ENCODE measurements around the gene CCNL2.

The CCNL2 gene

DNA sequence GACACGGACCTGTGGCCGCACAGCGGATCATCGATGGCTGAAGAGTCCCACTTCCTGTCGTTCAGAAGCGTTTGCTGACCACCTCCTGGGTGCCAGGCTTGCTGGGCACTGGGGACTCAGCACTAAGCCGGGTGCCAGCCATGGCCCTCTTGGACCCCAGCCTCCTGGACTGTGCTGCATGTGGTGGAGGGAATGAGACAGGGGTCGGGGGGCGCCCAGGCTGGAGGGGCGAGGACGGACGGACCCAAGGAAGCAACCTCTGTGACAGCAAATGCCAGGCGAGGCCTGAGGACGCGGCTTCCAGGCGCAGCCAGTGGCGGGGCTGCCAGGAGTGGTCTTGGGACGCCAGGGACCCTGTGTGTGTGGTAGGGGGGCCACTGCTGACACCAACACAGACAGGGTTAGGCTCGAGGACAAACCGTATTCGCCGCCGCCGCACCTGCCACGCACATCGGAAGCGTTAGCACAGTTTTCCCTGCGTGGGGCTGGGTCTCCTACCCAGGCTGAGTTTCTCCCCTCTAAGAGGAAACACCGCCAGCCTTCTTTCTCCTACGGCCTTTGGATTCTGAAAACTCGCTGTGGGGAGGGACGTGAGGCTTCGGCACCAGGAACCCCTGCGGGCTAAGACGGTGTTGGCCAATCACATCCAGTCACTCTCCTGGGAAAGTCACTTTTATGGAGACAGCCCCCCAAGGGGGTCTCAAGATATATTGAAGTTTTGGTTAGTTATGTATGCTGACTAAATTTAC is 37.7 kb downstream of the CCNL2 start:
- Histone ChIP-seq H3K27ac (ENCODE audit: low read depth, low read length) (peak overlapping the region; percentile 43), H3K9ac (ENCODE audit: low read length) (no peak overlapping the region), H3K36me3 (ENCODE audit: insufficient read depth, low read length) (no peaks in the 10 kb centered on the region), H3K4me3 (ENCODE audit: low read depth in 1 of 2, low read length in 2 of 2) (no peak overlapping the region), H3K4me1 (ENCODE audit: insufficient read depth, low read length) (peaks cover 36% of the 10 kb centered on the region), H3K27me3 (ENCODE audit: control insufficient read depth in 1 of 2, insufficient read depth in 2 of 2, low read length in 2 of 2) (peaks cover 0 to 4% of the 10 kb centered on the region in 2 donors), H3K9me3 (ENCODE audit: low read length) (no peaks in the 10 kb centered on the region)

DNA sequence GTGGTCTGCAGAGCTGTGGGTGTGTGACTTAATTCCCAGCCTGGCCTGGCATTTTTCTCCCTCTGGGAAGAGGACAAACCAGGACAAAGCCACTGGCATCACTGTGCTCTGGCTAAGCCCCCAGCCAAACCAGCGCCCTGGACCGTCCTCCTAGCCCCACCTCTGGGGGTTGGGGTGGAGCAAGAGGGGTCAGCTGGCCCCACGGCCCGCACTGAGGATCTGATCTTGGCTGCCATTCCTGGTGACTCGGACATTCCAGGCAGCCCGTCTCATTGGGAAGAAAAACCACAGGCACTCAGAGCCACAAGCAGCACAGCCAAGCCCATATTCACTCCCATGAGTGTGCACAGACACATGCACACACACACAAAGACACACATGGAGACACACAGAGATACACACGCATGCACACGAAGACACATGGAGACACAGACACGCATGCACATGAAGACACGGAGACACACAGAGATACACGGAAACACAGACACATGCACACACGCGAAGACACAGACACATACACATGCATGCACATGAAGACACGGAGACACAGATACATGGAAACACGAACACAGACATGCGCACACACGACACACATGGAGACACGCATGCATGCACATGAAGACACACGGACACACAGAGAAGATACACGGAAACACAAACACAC is 38.5 kb downstream of the CCNL2 start:
- H3K9ac ChIP-seq (ENCODE audit: low read length), result no peak overlapping the region
- peak overlapping the region; percentile 46 for H3K27ac ChIP-seq (ENCODE audit: low read depth, low read length)
- H3K36me3 ChIP-seq (ENCODE audit: insufficient read depth, low read length), result no peaks in the 10 kb centered on the region
- H3K9me3 ChIP-seq (ENCODE audit: low read length), result no peaks in the 10 kb centered on the region
- peaks cover 36% of the 10 kb centered on the region for H3K4me1 ChIP-seq (ENCODE audit: insufficient read depth, low read length)
- H3K4me3 ChIP-seq (ENCODE audit: low read depth in 1 of 2, low read length in 2 of 2), result no peak overlapping the region
- peaks cover 0 to 4% of the 10 kb centered on the region in 2 donors for H3K27me3 ChIP-seq (ENCODE audit: control insufficient read depth in 1 of 2, insufficient read depth in 2 of 2, low read length in 2 of 2)

DNA sequence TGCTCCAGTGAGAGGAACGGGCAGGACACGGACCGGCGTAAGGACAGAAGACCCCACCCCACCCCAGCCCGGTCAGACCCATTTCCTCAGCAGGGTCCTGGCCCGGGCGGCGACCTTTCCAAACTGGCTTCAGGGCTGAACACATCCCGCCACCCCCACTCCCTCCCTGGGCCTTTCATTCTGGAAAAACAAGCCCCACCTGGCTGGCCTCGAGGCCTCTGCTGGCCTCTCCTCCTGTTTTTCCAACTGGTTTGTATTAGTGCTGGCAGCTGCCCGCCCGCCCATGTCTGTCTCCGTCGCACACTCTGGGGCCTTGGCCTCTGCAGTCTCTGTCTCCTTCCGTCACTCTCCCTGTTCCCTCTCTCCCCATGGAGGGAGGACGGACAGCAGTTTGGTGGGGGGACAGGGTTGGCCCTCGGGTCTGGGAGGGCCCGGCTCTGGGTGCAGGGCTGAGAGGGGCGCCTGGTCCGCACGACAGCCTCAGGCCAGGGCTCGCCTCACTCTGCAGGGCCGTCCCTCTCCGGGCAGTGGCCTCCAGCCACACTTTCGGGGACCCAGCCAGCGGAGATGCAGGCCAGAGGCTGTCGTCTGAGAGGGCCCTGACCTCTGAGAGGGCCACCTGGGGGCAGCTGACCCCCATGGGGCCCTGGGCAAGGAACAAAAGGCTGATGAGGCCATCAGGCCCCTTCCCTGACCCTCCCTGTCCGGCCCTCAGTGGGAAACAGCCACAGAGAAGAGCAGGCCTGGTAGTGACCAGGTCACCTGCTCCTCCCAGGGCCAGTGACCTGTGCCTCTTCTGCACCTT is 39.3 kb downstream of the CCNL2 start:
- Histone ChIP-seq H3K4me1 (ENCODE audit: insufficient read depth, low read length) (peaks cover 36% of the 10 kb centered on the region), H3K27me3 (ENCODE audit: control insufficient read depth in 1 of 2, insufficient read depth in 2 of 2, low read length in 2 of 2) (peaks cover 0 to 4% of the 10 kb centered on the region in 2 donors), H3K36me3 (ENCODE audit: insufficient read depth, low read length) (no peaks in the 10 kb centered on the region), H3K9me3 (ENCODE audit: low read length) (no peaks in the 10 kb centered on the region), H3K27ac (ENCODE audit: low read depth, low read length) (peak overlapping the region; percentile 46), H3K4me3 (ENCODE audit: low read depth in 1 of 2, low read length in 2 of 2) (no peak overlapping the region), H3K9ac (ENCODE audit: low read length) (no peak overlapping the region)

DNA sequence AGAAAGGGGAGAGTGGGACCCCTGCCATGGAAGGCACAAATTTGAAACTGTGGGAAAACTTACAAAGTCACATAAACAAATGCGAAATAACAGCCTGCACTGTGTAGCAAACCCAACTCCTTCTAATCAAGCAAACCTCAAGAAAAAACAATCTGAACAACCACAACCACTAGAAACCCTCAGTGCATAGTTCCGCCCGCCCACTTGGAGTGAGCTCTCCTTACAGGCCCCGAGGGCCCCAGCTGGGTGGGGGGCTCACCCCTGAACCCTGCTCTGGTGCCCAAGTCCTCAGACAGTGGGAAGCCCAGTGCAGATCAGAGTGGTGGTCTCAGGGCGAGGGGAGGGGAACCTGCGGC is 39.8 kb downstream of the CCNL2 start:
- peaks cover 36% of the 10 kb centered on the region for H3K4me1 ChIP-seq (ENCODE audit: insufficient read depth, low read length)
- peaks cover 0 to 4% of the 10 kb centered on the region in 2 donors for H3K27me3 ChIP-seq (ENCODE audit: control insufficient read depth in 1 of 2, insufficient read depth in 2 of 2, low read length in 2 of 2)
- peak overlapping the region; percentile 46 for H3K27ac ChIP-seq (ENCODE audit: low read depth, low read length)
- no peaks in the 10 kb centered on the region for H3K36me3 ChIP-seq (ENCODE audit: insufficient read depth, low read length)
- no peak overlapping the region for H3K4me3 ChIP-seq (ENCODE audit: low read depth in 1 of 2, low read length in 2 of 2)
- no peaks in the 10 kb centered on the region for H3K9me3 ChIP-seq (ENCODE audit: low read length)
- H3K9ac ChIP-seq (ENCODE audit: low read length), result no peak overlapping the region

DNA sequence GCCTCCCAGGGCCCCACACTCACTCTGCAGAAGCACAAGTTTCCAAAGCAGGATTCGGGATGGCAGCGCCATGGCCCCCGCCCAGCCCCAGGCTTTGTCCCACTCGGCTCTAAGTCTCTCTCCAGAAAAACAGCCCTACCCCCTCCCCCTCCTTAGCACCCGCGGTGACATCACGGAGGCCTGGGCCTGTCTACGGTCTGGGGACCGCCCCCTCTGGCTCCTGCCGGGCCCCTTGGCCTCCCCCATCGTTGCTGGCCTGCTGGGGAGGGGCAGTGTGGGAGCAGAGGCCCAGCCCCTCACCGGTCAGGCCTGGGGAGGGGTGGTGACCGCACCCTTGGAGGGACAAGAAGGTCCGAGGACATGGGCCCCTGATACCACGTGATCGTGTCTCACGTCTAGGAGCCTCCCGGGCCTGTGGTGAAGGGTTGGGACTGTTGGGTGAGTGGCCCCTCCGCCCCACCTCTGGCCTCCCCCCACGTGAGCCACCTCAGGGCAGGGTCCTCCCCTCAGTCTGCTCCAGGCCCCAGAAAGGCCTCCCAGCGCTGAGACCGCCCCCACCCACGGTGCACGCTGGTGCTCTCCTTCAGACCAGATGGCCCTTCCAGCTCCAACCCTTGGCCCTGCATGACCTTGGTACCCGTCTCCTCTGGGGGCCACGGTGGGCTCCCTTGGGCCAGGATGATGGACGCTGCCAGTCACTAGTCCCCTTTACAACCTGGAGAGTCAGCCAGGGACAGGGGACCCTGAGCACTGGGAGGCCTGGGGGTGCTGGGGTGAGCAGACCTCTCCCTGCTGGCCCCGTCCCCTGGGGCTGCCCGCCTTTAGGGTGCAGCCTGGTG is 40.5 kb downstream of the CCNL2 start, which contains the start of gene MXRA8:
MXRA8 (minus strand) TSS at position 123 of the 839 bp plus-strand sequence; CDS start at position 72, 51 bp downstream.
- H3K27ac ChIP-seq (ENCODE audit: low read depth, low read length), result peak within 1 kb of the TSS; percentile 46
- H3K4me1 ChIP-seq (ENCODE audit: insufficient read depth, low read length), result peaks cover 41% of the 10 kb centered on the region
- peaks cover under 1% of the 10 kb centered on the region for H3K36me3 ChIP-seq (ENCODE audit: insufficient read depth, low read length)
- H3K9ac ChIP-seq (ENCODE audit: low read length), result peak within 1 kb of the TSS; percentile 61
- H3K27me3 ChIP-seq (ENCODE audit: control insufficient read depth in 1 of 2, insufficient read depth in 2 of 2, low read length in 2 of 2), result peaks cover 0 to 4% of the 10 kb centered on the region in 2 donors
- no peaks in the 10 kb centered on the region for H3K9me3 ChIP-seq (ENCODE audit: low read length)
- H3K4me3 ChIP-seq (ENCODE audit: low read depth in 1 of 2, low read length in 2 of 2), result peak within 1 kb of the TSS; percentile 50 to 87

- H3K27me3 ChIP-seq (ENCODE audit: control insufficient read depth in 1 of 2, insufficient read depth in 2 of 2, low read length in 2 of 2), result peaks cover 0 to 8% of the 10 kb centered on the region in 2 donors
- peaks cover 7% of the 10 kb centered on the region for H3K36me3 ChIP-seq (ENCODE audit: insufficient read depth, low read length)
- peak overlapping the region; percentile 61 for H3K9ac ChIP-seq (ENCODE audit: low read length)
- peaks cover 41% of the 10 kb centered on the region for H3K4me1 ChIP-seq (ENCODE audit: insufficient read depth, low read length)
- peak overlapping the region; percentile 50 to 87 for H3K4me3 ChIP-seq (ENCODE audit: low read depth in 1 of 2, low read length in 2 of 2)
- peak overlapping the region; percentile 46 for H3K27ac ChIP-seq (ENCODE audit: low read depth, low read length)
- H3K9me3 ChIP-seq (ENCODE audit: low read length), result no peaks in the 10 kb centered on the region
Measured at GRCh38 chr1:1357871-1358432, 41.2 kb downstream of the CCNL2 start.

- Histone ChIP-seq H3K9ac (ENCODE audit: low read length) (peak overlapping the region; percentile 61), H3K36me3 (ENCODE audit: insufficient read depth, low read length) (peaks cover 18% of the 10 kb centered on the region), H3K27me3 (ENCODE audit: control insufficient read depth in 1 of 2, insufficient read depth in 2 of 2, low read length in 2 of 2) (peaks cover 0 to 10% of the 10 kb centered on the region in 2 donors), H3K9me3 (ENCODE audit: low read length) (no peaks in the 10 kb centered on the region), H3K4me1 (ENCODE audit: insufficient read depth, low read length) (peaks cover 48% of the 10 kb centered on the region), H3K27ac (ENCODE audit: low read depth, low read length) (peak overlapping the region; percentile 46), H3K4me3 (ENCODE audit: low read depth in 1 of 2, low read length in 2 of 2) (peak overlapping the region; percentile 50 to 87)
Measured at GRCh38 chr1:1356796-1357401, 42.2 kb downstream of the CCNL2 start.

- Histone ChIP-seq H3K9ac (ENCODE audit: low read length) (no peak overlapping the region), H3K27me3 (ENCODE audit: control insufficient read depth in 1 of 2, insufficient read depth in 2 of 2, low read length in 2 of 2) (peaks cover 0 to 10% of the 10 kb centered on the region in 2 donors), H3K36me3 (ENCODE audit: insufficient read depth, low read length) (peaks cover 18% of the 10 kb centered on the region), H3K9me3 (ENCODE audit: low read length) (no peaks in the 10 kb centered on the region), H3K4me1 (ENCODE audit: insufficient read depth, low read length) (peaks cover 46% of the 10 kb centered on the region), H3K4me3 (ENCODE audit: low read depth in 1 of 2, low read length in 2 of 2) (peak overlapping the region; percentile 20 to 87), H3K27ac (ENCODE audit: low read depth, low read length) (peak overlapping the region; percentile 46)
Measured at GRCh38 chr1:1356166-1356795, 42.9 kb downstream of the CCNL2 start.

DNA sequence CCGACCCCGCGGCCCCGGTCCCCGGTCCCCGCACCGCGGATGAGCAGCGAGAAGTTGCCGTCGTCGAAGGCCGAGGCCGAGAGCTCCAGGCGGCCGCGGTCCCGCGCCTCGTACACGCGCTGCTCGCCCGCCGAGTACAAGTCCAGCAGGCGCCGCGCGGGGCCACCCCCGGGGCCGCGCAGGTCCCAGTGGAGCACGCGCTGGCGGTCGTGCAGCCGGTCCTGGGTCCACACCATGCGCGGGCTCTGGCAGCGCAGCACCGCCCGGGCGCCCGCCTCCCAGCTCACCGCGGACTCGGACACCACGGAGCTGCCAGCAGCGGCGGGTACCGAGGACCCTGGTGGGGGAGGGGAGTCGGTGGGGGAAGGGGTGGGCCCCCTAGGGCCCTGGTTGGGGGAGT is 43.7 kb downstream of the CCNL2 start:
- H3K27me3 ChIP-seq (ENCODE audit: control insufficient read depth in 1 of 2, insufficient read depth in 2 of 2, low read length in 2 of 2), result peaks cover 0 to 10% of the 10 kb centered on the region in 2 donors
- no peak overlapping the region for H3K27ac ChIP-seq (ENCODE audit: low read depth, low read length)
- peaks cover 38% of the 10 kb centered on the region for H3K4me1 ChIP-seq (ENCODE audit: insufficient read depth, low read length)
- H3K9me3 ChIP-seq (ENCODE audit: low read length), result no peaks in the 10 kb centered on the region
- H3K4me3 ChIP-seq (ENCODE audit: low read depth in 1 of 2, low read length in 2 of 2), result peak overlapping the region in 1 of 2 donors; percentile 7
- no peak overlapping the region for H3K9ac ChIP-seq (ENCODE audit: low read length)
- peaks cover 18% of the 10 kb centered on the region for H3K36me3 ChIP-seq (ENCODE audit: insufficient read depth, low read length)
